ENCODE data around the gene GLI3.

DNA sequence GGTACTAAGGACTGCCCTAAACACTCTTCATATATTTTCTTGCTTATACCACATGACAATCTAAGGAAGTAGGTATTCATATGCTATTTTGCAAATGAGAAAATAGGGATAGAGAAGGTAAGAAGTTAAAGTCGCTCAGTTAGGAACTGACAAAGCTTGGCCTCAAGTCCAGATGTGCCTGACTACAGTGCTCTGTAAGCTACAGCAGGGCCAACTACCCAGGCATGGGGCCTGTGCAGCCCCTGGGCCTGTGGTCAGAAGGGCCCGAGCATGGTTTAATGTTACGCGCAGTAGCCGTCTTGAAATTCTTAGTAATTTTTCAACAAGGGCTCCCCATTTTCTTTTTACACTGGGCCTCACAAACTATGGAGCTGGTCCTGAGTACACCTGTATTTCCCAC, 146.2 kb downstream of the GLI3 start:
- TF ChIP-seq, protein P1, sequence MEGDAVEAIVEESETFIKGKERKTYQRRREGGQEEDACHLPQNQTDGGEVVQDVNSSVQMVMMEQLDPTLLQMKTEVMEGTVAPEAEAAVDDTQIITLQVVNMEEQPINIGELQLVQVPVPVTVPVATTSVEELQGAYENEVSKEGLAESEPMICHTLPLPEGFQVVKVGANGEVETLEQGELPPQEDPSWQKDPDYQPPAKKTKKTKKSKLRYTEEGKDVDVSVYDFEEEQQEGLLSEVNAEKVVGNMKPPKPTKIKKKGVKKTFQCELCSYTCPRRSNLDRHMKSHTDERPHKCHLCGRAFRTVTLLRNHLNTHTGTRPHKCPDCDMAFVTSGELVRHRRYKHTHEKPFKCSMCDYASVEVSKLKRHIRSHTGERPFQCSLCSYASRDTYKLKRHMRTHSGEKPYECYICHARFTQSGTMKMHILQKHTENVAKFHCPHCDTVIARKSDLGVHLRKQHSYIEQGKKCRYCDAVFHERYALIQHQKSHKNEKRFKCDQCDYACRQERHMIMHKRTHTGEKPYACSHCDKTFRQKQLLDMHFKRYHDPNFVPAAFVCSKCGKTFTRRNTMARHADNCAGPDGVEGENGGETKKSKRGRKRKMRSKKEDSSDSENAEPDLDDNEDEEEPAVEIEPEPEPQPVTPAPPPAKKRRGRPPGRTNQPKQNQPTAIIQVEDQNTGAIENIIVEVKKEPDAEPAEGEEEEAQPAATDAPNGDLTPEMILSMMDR (IDR thresholded peaks at IDR 0.05), result no peak
- no peak for TF ChIP-seq TCF12 (IDR thresholded peaks at IDR 0.05)
- TF ChIP-seq RAD21 (IDR thresholded peaks at IDR 0.05; ENCODE audit: low read length), result no peak

Data from SK-N-SH (cell line).